Glutamatergic neuron (in vitro differentiated cells): ENCODE measurements around the gene TRIM59. TPM values are rescaled to one million over a fixed set of nuclear protein-coding genes. Genes with fewer than 3 reads are reported as not detected.

Experiments used
- DNase-seq: peaks from one replicate; pipeline ENCODE4 v3.0.0; 2022
- H3K27ac Mint-ChIP-seq: one replicate; pipeline ENCODE4 v1.8.0; 2020; ENCODE audit warnings: mild to moderate bottlenecking, mixed read lengths, inconsistent platforms; ENCODE audit not compliant: unreplicated experiment
- H3K27me3 Mint-ChIP-seq: one replicate; pipeline ENCODE4 v1.8.0; 2020; ENCODE audit warnings: mild to moderate bottlenecking, moderate library complexity, mixed read lengths, inconsistent platforms; ENCODE audit not compliant: unreplicated experiment
- H3K36me3 Mint-ChIP-seq: one replicate; pipeline ENCODE4 v1.8.0; 2020; ENCODE audit warnings: mild to moderate bottlenecking, mixed read lengths, inconsistent platforms; ENCODE audit not compliant: unreplicated experiment
- H3K4me1 Mint-ChIP-seq: one replicate; pipeline ENCODE4 v1.8.0; 2020; ENCODE audit warnings: mild to moderate bottlenecking, low read depth, mixed read lengths, inconsistent platforms; ENCODE audit not compliant: unreplicated experiment
- H3K4me3 Mint-ChIP-seq: one replicate; pipeline ENCODE4 v1.8.0; 2020; ENCODE audit warnings: mild to moderate bottlenecking, mixed read lengths, inconsistent platforms; ENCODE audit not compliant: unreplicated experiment
- H3K9me3 Mint-ChIP-seq: one replicate; pipeline ENCODE4 v1.8.0; 2020; ENCODE audit warnings: mild to moderate bottlenecking, moderate library complexity, mixed read lengths, inconsistent platforms; ENCODE audit not compliant: unreplicated experiment
- total RNA-seq: library from RNA; stranded (reverse); fragmentation: NEBNext Ultra II Directional; extraction: Animal tissue kit (Norgen Biotek cat#: 25700); gene quantifications from one replicate; pipeline ENCODE4 v1.2.1, GENCODE V29; 2021; ENCODE audit not compliant: unreplicated experiment
- TF ChIP-seq, protein P1 (sequence below): fragments of 200-600 bp; sonication (generic); IDR thresholded peaks from one replicate; pipeline ENCODE4 v1.5.0; 2021; ENCODE audit not compliant: partially characterized antibody, unreplicated experiment

TRIM59 gene
- total RNA-seq, 1 donor from 2014 or later: 10.1 TPM

DNA sequence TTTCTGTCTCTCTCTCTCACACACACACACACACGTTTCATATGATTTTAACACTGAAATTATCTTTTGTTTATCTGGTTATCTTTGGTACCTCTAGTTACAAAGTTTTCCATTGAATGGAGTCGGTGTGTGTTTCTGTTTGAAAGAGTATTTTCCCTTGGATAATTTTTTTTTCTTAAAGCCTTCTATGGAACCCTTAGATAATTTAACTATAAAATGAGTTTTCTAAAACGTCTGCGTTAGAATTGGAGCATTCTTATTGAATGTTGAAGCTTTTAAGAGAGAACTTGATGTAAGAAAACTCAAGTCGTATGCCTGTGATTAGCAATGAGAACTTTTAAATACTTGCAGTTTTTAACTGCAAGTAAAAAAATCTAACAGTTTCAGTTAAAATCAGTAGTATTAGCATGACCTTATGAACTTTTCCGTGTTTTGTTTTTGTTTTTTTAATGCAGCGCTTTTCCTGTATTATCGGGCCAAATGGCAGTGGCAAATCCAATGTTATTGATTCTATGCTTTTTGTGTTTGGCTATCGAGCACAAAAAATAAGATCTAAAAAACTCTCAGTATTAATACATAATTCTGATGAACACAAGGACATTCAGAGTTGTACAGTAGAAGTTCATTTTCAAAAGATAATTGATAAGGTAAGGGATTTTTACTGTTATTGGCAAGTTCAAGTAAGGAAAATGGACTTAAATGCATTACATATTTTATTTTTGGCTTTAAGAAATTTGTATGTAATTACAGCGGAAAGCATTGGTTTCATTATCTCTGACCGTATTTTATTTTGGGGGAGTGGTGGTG, 47.2 kb downstream of the TRIM59 start:
- H3K27ac Mint-ChIP-seq: peak overlapping the region; percentile 60
- peaks cover 11% of the 10 kb centered on the region for H3K4me1 Mint-ChIP-seq
- DNase-seq: no peak
- H3K36me3 Mint-ChIP-seq: no peaks in the 10 kb centered on the region
- H3K9me3 Mint-ChIP-seq: peaks cover 14% of the 10 kb centered on the region
- peak overlapping the region; percentile 94 for H3K4me3 Mint-ChIP-seq
- TF ChIP-seq, protein P1, sequence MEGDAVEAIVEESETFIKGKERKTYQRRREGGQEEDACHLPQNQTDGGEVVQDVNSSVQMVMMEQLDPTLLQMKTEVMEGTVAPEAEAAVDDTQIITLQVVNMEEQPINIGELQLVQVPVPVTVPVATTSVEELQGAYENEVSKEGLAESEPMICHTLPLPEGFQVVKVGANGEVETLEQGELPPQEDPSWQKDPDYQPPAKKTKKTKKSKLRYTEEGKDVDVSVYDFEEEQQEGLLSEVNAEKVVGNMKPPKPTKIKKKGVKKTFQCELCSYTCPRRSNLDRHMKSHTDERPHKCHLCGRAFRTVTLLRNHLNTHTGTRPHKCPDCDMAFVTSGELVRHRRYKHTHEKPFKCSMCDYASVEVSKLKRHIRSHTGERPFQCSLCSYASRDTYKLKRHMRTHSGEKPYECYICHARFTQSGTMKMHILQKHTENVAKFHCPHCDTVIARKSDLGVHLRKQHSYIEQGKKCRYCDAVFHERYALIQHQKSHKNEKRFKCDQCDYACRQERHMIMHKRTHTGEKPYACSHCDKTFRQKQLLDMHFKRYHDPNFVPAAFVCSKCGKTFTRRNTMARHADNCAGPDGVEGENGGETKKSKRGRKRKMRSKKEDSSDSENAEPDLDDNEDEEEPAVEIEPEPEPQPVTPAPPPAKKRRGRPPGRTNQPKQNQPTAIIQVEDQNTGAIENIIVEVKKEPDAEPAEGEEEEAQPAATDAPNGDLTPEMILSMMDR: no peak
- H3K27me3 Mint-ChIP-seq: peaks cover 5% of the 10 kb centered on the region

DNA sequence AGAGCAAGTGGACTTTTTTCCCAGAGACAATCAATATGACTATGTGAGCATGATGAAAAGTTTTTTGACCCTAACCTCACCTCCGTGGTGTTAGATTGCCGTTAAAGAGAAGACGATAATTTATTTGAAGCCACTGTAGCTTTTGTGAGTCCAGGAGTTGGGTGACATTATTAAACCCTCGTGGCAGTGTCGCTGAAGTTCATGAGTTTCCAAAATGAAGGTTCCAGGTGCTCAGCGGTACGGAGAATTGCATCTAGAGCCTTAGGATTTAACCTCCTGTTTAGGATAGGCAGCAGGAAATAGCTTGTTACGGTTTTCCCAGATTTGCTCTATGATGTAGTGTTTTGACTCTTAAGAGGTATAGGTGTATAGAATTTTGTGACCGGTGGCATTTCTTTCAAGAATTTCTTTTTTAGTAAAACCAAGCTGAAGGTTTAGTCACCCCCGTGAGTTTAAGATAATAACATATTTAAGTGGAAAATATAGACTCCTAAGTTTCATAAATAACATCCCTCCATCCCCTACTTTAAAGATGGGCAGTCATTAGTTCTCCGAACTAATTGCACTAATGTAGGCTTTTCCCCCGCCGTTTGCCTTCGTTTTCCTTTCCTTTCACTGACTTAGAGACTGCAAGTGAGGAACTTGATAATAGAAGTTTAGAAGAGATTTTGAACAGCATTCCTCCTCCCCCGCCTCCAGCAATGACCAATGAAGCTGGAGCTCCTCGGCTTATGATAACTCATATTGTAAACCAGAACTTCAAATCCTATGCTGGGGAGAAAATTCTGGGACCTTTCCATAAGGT, 48.1 kb downstream of the TRIM59 start:
- Mint-ChIP-seq H3K27ac (peak overlapping the region; percentile 77), H3K36me3 (no peaks in the 10 kb centered on the region), H3K4me3 (peak overlapping the region; percentile 94), H3K4me1 (peaks cover 11% of the 10 kb centered on the region), H3K9me3 (peaks cover 14% of the 10 kb centered on the region), H3K27me3 (peaks cover 5% of the 10 kb centered on the region)
- TF ChIP-seq, protein P1: no peak
- DNase-seq: no peak

DNA sequence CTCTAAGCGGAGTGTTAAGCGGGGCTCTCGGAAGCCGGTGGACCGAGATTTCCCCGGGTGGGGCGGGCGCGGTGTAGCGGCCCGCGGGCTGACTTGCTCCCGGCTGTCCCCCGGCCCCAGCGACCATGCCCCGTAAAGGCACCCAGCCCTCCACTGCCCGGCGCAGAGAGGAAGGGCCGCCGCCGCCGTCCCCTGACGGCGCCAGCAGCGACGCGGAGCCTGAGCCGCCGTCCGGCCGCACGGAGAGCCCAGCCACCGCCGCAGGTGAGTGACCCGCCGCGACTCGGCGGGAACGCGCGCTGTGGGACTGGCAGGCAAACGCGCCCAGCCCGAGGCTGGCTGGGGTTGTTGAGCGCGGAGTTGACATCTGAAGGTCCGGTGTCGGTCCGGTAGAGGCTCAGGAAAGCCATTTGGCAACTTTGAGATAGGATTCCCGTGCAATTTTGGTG, 48.9 kb downstream of the TRIM59 start:
- Mint-ChIP-seq H3K4me3 (peak overlapping the region; percentile 98), H3K4me1 (peaks cover 11% of the 10 kb centered on the region), H3K27ac (peak overlapping the region; percentile 77), H3K27me3 (peaks cover 5% of the 10 kb centered on the region), H3K9me3 (peaks cover 14% of the 10 kb centered on the region), H3K36me3 (no peaks in the 10 kb centered on the region)
- peak; percentile 60 for DNase-seq
- TF ChIP-seq, protein P1: no peak

DNA sequence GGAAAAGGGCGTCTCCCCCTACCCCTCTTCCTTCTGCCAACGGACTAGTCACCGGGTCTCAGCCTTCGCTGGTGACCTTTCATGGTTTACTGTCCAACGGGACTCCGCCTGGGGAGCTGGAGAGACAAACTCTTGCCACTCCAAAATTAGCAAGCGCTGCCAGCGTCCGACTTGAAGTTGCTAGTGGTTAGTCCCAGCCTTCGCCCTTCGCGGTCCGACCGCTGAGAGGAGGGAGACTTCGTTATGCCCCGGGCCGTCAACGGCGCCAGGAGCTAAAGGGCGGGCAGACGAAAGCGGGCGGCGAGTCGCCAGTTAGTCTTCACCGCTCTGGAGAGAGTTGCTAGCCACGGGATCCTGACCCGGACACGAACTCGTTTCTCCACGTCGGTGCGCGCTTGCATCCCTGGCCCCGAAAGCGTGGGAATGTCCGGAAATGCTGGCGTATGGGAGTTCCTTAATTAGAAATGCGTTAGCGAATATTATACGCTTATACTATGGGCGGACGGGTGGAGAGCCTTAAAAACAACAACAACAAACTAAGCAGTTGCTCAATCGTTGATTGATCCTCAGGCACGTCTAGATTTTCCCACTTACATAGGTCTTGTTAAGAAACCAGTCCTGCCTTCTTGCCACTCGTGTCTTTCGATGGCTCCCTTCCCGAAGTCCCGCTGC, 49.4 kb downstream of the TRIM59 start:
- peaks cover 14% of the 10 kb centered on the region for H3K9me3 Mint-ChIP-seq
- TF ChIP-seq, protein P1: no peak
- DNase-seq: peak; percentile 48
- peak overlapping the region; percentile 98 for H3K4me3 Mint-ChIP-seq
- H3K36me3 Mint-ChIP-seq: no peaks in the 10 kb centered on the region
- peaks cover 14% of the 10 kb centered on the region for H3K4me1 Mint-ChIP-seq
- H3K27ac Mint-ChIP-seq: peak overlapping the region; percentile 54
- H3K27me3 Mint-ChIP-seq: peaks cover 5% of the 10 kb centered on the region
